Measurements from ENCODE around the gene HIKESHI. TPM values are rescaled to one million over a fixed set of nuclear protein-coding genes. Genes with fewer than 3 reads are reported as not detected.

The HIKESHI gene
- polyA plus RNA-seq, 1 of the 3 experiments (the other 2 are of a cell fraction): 62.3 TPM

DNA sequence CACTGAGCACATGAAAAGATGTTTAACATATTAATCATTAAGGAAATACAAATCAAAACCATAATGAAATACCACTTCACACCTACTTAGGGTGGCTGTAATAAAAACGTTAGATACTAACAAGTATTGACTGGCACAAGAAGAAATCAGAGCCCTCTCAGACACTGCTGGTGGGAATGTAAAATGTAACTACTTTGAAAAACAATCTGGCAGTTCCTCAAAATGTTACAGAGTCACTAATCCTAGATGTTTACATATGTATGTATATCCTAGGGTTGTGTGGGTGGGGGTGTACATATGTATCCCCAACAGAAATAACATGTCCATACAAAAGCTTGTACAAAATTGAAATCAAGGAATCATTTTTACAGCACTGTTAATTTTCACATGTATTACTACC, 42.3 kb upstream of the HIKESHI start:
- H3K9me3 ChIP-seq: no peaks in the 10 kb centered on the region
- CTCF ChIA-PET: interaction anchor here (0.7 to 1.1 kb wide), 3 partner anchors 14 to 404 kb away, joined by 3 to 4 read pairs (median 3); no protein-coding TSS in a partner anchor
- no peak overlapping the region for H3K27ac ChIP-seq (ENCODE audit: low read depth in 2 of 2, low read length in 1 of 2)
- H3K9me2 ChIP-seq: no peaks in the 10 kb centered on the region
- H3F3A ChIP-seq (replicated peaks; ENCODE audit: insufficient read depth): peaks cover 5% of the 10 kb centered on the region
- WGBS (ENCODE audit: low lambda C conversion rate): 70% methylated on average over 1 of the region's 1 CpG
- H2AFZ ChIP-seq (ENCODE audit: low read depth): no peak overlapping the region
- H3K9ac ChIP-seq: no peak overlapping the region
- no peak for DNase-seq
- H3K4me3 ChIP-seq (ENCODE audit: low read depth in 2 of 2, low read length in 1 of 2): no peak overlapping the region
- peaks cover 28% of the 10 kb centered on the region for H3K79me2 ChIP-seq (ENCODE audit: insufficient read depth)
- H3K4me1 ChIP-seq (ENCODE audit: control insufficient read depth in 1 of 2, insufficient read depth in 2 of 2, low read depth in 1 of 2, low read length in 1 of 2): no peaks in the 10 kb centered on the region
- no peaks in the 10 kb centered on the region for H3K27me3 ChIP-seq (ENCODE audit: insufficient read depth)
- peaks cover 14 to 35% of the 10 kb centered on the region in 2 experiments for H3K36me3 ChIP-seq (replicated peaks in 1 of 2; ENCODE audit: control insufficient read depth in 1 of 2, insufficient read depth in 2 of 2, low read length in 1 of 2)
- H3K4me2 ChIP-seq: no peak overlapping the region
- POLR2A ChIA-PET: no interaction called here
- H4K20me1 ChIP-seq (ENCODE audit: insufficient read depth): no peaks in the 10 kb centered on the region
- no peak for TF ChIP-seq FOSL2 (IDR thresholded peaks at IDR 0.05; ENCODE audit: borderline replicate concordance, low read depth)
- no peak for TF ChIP-seq GATA2 (CRISPR knock-in tag; IDR thresholded peaks at IDR 0.05)
- TF ChIP-seq, protein P1, sequence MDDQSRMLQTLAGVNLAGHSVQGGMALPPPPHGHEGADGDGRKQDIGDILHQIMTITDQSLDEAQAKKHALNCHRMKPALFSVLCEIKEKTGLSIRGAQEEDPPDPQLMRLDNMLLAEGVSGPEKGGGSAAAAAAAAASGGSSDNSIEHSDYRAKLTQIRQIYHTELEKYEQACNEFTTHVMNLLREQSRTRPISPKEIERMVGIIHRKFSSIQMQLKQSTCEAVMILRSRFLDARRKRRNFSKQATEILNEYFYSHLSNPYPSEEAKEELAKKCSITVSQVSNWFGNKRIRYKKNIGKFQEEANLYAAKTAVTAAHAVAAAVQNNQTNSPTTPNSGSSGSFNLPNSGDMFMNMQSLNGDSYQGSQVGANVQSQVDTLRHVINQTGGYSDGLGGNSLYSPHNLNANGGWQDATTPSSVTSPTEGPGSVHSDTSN (IDR thresholded peaks at IDR 0.05): no peak
- TF ChIP-seq, protein P2, sequence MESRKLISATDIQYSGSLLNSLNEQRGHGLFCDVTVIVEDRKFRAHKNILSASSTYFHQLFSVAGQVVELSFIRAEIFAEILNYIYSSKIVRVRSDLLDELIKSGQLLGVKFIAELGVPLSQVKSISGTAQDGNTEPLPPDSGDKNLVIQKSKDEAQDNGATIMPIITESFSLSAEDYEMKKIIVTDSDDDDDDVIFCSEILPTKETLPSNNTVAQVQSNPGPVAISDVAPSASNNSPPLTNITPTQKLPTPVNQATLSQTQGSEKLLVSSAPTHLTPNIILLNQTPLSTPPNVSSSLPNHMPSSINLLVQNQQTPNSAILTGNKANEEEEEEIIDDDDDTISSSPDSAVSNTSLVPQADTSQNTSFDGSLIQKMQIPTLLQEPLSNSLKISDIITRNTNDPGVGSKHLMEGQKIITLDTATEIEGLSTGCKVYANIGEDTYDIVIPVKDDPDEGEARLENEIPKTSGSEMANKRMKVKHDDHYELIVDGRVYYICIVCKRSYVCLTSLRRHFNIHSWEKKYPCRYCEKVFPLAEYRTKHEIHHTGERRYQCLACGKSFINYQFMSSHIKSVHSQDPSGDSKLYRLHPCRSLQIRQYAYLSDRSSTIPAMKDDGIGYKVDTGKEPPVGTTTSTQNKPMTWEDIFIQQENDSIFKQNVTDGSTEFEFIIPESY (IDR thresholded peaks at IDR 0.05; ENCODE audit: borderline replicate concordance, low read depth): no peak
- TF ChIP-seq RXRA (IDR thresholded peaks at IDR 0.05; ENCODE audit: borderline replicate concordance, low read depth): no peak
- no peak for TF ChIP-seq TAF1 (IDR thresholded peaks at IDR 0.05; ENCODE audit: borderline replicate concordance, low read depth, low read length)
- TF ChIP-seq NFIC (IDR thresholded peaks at IDR 0.05; ENCODE audit: borderline replicate concordance): no peak
- no peak for TF ChIP-seq SMC3 (IDR thresholded peaks at IDR 0.05; ENCODE audit: low read depth, low read length)
- TF ChIP-seq, protein P3, sequence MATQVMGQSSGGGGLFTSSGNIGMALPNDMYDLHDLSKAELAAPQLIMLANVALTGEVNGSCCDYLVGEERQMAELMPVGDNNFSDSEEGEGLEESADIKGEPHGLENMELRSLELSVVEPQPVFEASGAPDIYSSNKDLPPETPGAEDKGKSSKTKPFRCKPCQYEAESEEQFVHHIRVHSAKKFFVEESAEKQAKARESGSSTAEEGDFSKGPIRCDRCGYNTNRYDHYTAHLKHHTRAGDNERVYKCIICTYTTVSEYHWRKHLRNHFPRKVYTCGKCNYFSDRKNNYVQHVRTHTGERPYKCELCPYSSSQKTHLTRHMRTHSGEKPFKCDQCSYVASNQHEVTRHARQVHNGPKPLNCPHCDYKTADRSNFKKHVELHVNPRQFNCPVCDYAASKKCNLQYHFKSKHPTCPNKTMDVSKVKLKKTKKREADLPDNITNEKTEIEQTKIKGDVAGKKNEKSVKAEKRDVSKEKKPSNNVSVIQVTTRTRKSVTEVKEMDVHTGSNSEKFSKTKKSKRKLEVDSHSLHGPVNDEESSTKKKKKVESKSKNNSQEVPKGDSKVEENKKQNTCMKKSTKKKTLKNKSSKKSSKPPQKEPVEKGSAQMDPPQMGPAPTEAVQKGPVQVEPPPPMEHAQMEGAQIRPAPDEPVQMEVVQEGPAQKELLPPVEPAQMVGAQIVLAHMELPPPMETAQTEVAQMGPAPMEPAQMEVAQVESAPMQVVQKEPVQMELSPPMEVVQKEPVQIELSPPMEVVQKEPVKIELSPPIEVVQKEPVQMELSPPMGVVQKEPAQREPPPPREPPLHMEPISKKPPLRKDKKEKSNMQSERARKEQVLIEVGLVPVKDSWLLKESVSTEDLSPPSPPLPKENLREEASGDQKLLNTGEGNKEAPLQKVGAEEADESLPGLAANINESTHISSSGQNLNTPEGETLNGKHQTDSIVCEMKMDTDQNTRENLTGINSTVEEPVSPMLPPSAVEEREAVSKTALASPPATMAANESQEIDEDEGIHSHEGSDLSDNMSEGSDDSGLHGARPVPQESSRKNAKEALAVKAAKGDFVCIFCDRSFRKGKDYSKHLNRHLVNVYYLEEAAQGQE (IDR thresholded peaks at IDR 0.05; ENCODE audit: low read depth, low read length): no peak
- no peak for TF ChIP-seq CHD2 (IDR thresholded peaks at IDR 0.05; ENCODE audit: low read length, partially characterized antibody)
- no peak for TF ChIP-seq MEF2A (IDR thresholded peaks at IDR 0.05; ENCODE audit: borderline replicate concordance, low read depth)

Measured in SK-N-SH (cell line).